Measurements from ENCODE around the gene EML1. TPM values are rescaled to one million over a fixed set of nuclear protein-coding genes. Genes with fewer than 3 reads are reported as not detected.

Gene EML1
- total RNA-seq, 3 donors from 2014 or later (not counting 1 experiment from before 2014, with no cell fraction given) = not detected

DNA sequence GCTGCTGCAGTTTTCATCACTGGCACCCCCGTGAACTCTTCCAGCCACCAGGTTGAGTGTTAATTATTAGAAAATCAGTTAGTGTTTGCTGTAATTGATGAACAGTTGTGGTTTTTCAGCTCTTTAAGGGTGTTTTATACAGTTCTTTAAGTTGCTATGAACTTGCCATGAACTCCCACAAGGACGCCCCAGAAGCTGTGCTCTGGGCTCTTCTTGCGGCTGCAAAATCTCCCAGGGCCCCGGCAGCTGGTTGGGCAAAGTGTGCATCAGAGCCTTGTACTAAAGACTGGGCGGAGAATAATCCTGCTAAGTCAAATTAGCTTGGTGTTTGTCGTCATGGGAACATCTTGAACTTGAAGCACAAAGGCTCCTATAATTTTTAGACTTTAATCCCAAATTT, 82.2 kb downstream of the EML1 start:
- Mint-ChIP-seq H3K4me3 (no peak overlapping the region), H3K27me3 (ENCODE audit: low read depth in 2 of 2) (peaks cover 20 to 34% of the 10 kb centered on the region in 2 donors), H3K36me3 (no peaks in the 10 kb centered on the region), H3K4me1 (no peaks in the 10 kb centered on the region), H3K9me3 (no peaks in the 10 kb centered on the region), H3K27ac (no peak overlapping the region)
- Histone ChIP-seq H3K36me3 (ENCODE audit: control insufficient read depth, insufficient read depth, low read length) (no peaks in the 10 kb centered on the region), H3K27ac (ENCODE audit: low read length) (no peak overlapping the region), H3K27me3 (ENCODE audit: control insufficient read depth, insufficient read depth, low read length) (peaks cover 12% of the 10 kb centered on the region), H3K9me3 (ENCODE audit: control insufficient read depth, insufficient read depth, low read length) (no peaks in the 10 kb centered on the region), H3K4me1 (ENCODE audit: control insufficient read depth, insufficient read depth, low read length) (no peaks in the 10 kb centered on the region), H3K4me3 (ENCODE audit: low read length) (no peak overlapping the region)
- no peak for ATAC-seq
- WGBS (ENCODE audit: insufficient coverage) = 88% methylated on average over 6 of the region's 6 CpGs
- no peak for DNase-seq
- intact Hi-C loops (cut with micrococcal nuclease) = no loop called here
- TF ChIP-seq, protein P1, sequence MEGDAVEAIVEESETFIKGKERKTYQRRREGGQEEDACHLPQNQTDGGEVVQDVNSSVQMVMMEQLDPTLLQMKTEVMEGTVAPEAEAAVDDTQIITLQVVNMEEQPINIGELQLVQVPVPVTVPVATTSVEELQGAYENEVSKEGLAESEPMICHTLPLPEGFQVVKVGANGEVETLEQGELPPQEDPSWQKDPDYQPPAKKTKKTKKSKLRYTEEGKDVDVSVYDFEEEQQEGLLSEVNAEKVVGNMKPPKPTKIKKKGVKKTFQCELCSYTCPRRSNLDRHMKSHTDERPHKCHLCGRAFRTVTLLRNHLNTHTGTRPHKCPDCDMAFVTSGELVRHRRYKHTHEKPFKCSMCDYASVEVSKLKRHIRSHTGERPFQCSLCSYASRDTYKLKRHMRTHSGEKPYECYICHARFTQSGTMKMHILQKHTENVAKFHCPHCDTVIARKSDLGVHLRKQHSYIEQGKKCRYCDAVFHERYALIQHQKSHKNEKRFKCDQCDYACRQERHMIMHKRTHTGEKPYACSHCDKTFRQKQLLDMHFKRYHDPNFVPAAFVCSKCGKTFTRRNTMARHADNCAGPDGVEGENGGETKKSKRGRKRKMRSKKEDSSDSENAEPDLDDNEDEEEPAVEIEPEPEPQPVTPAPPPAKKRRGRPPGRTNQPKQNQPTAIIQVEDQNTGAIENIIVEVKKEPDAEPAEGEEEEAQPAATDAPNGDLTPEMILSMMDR (IDR thresholded peaks at IDR 0.05) = no peak

DNA sequence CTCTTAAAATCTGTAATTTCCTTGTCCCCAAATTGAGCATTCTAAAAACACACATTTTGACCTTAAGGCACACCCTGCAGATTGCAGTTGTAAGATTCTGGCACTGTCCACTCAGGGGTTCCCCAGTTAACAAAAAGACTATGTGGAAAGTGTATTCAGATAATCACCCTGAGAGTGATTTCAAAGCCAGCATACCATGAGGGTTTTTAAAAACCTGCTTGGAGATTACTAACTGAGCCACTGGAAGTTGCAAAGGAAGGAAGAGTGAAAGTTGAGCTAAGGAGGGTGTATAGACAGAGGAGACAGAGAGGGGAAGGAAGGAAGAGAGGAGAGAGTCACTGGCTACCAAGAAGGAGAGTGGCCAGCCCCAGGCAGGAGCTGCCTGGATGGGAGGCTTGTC, 82.6 kb downstream of the EML1 start:
- peaks cover 22 to 38% of the 10 kb centered on the region in 2 donors for H3K27me3 Mint-ChIP-seq (ENCODE audit: low read depth in 2 of 2)
- Histone ChIP-seq H3K4me1 (ENCODE audit: control insufficient read depth, insufficient read depth, low read length) (no peaks in the 10 kb centered on the region), H3K4me3 (ENCODE audit: low read length) (no peak overlapping the region), H3K36me3 (ENCODE audit: control insufficient read depth, insufficient read depth, low read length) (no peaks in the 10 kb centered on the region), H3K27me3 (ENCODE audit: control insufficient read depth, insufficient read depth, low read length) (peaks cover 12% of the 10 kb centered on the region), H3K27ac (ENCODE audit: low read length) (no peak overlapping the region), H3K9me3 (ENCODE audit: control insufficient read depth, insufficient read depth, low read length) (no peaks in the 10 kb centered on the region)
- ATAC-seq (no peak), DNase-seq (no peak)
- TF ChIP-seq, protein P1 (IDR thresholded peaks at IDR 0.05) = no peak
- no peaks in the 10 kb centered on the region for H3K36me3 Mint-ChIP-seq
- intact Hi-C loops (cut with micrococcal nuclease) = no loop called here
- no peaks in the 10 kb centered on the region for H3K4me1 Mint-ChIP-seq
- no peak overlapping the region for H3K4me3 Mint-ChIP-seq
- no peaks in the 10 kb centered on the region for H3K9me3 Mint-ChIP-seq
- no peak overlapping the region for H3K27ac Mint-ChIP-seq

DNA sequence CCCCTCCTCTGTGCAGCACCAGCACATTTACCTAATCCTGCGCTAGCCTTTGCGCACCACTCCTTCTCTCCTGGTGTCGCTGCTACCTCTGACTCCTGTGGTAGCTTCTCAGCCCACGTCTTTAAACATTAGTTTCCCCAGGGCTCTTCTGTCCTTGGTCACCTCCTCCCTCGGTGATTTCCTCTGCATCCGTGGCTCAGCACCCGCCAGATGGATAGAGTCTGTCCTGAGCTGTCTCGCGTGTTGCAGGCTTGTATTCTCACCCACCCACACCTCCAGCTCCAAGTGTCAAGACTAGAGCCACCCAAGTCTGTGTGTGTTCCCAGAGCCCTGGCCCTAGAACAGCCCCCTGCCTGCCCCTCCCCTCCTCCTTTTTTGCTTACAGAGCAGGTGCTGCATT, 83.2 kb downstream of the EML1 start:
- Histone ChIP-seq H3K27ac (ENCODE audit: low read length) (no peak overlapping the region), H3K4me1 (ENCODE audit: control insufficient read depth, insufficient read depth, low read length) (no peaks in the 10 kb centered on the region), H3K4me3 (ENCODE audit: low read length) (no peak overlapping the region), H3K36me3 (ENCODE audit: control insufficient read depth, insufficient read depth, low read length) (no peaks in the 10 kb centered on the region), H3K9me3 (ENCODE audit: control insufficient read depth, insufficient read depth, low read length) (no peaks in the 10 kb centered on the region), H3K27me3 (ENCODE audit: control insufficient read depth, insufficient read depth, low read length) (peaks cover 15% of the 10 kb centered on the region)
- ATAC-seq = no peak
- no peak for DNase-seq
- no peaks in the 10 kb centered on the region for H3K36me3 Mint-ChIP-seq
- H3K27me3 Mint-ChIP-seq (ENCODE audit: low read depth in 2 of 2) = peaks cover 21 to 40% of the 10 kb centered on the region in 2 donors
- no peak overlapping the region for H3K27ac Mint-ChIP-seq
- intact Hi-C loops (cut with micrococcal nuclease) = no loop called here
- TF ChIP-seq, protein P1 (IDR thresholded peaks at IDR 0.05) = no peak
- no peaks in the 10 kb centered on the region for H3K4me1 Mint-ChIP-seq
- H3K4me3 Mint-ChIP-seq = no peak overlapping the region
- WGBS (ENCODE audit: insufficient coverage) = 73% methylated on average over 9 of the region's 9 CpGs
- H3K9me3 Mint-ChIP-seq = no peaks in the 10 kb centered on the region

DNA sequence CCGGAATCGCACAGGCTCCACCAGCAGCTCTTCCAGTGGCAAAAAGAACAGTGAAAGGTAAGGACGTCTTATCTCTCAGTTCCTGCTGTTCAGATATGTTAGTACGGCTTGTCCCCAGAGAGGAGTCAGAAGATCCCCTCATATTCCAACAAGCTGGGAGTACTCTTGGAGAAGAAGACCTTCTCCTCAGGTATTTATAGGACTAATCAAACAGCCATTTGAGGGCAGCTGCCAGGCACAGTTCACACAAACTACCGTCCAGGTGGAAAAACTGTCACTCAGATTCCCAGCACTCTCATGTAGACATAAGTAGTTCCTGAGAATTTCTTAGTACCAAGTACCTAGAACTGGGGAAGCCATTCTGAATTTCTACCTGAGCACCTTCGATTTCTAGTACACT, 85.3 kb downstream of the EML1 start:
- ATAC-seq = no peak

More for the DNA sequence above, 85.3 kb downstream of the EML1 start:
- Histone ChIP-seq H3K27ac (ENCODE audit: low read length) (no peak overlapping the region), H3K27me3 (ENCODE audit: control insufficient read depth, insufficient read depth, low read length) (peaks cover 9% of the 10 kb centered on the region), H3K4me3 (ENCODE audit: low read length) (no peak overlapping the region), H3K36me3 (ENCODE audit: control insufficient read depth, insufficient read depth, low read length) (no peaks in the 10 kb centered on the region), H3K4me1 (ENCODE audit: control insufficient read depth, insufficient read depth, low read length) (no peaks in the 10 kb centered on the region), H3K9me3 (ENCODE audit: control insufficient read depth, insufficient read depth, low read length) (no peaks in the 10 kb centered on the region)
- no peaks in the 10 kb centered on the region for H3K9me3 Mint-ChIP-seq
- no peaks in the 10 kb centered on the region for H3K36me3 Mint-ChIP-seq
- no peak overlapping the region for H3K27ac Mint-ChIP-seq
- DNase-seq = no peak
- H3K4me3 Mint-ChIP-seq = no peak overlapping the region
- TF ChIP-seq, protein P1 (IDR thresholded peaks at IDR 0.05) = no peak
- intact Hi-C loops (cut with micrococcal nuclease) = no loop called here
- no peaks in the 10 kb centered on the region for H3K4me1 Mint-ChIP-seq
- peaks cover 21 to 24% of the 10 kb centered on the region in 2 donors for H3K27me3 Mint-ChIP-seq (ENCODE audit: low read depth in 2 of 2)
- 85% methylated on average over 6 of the region's 6 CpGs for WGBS (ENCODE audit: insufficient coverage)

All from natural killer cell (primary cell).